NCI-H2227 (cell line): Measurements from ENCODE around the gene WIPF3.

Experiments
- DNase-seq: peaks from one replicate; lab custom pipeline; 2025; ENCODE audit not compliant: unreplicated experiment; lab: John Stamatoyannopoulos, UW

WIPF3 gene

DNA sequence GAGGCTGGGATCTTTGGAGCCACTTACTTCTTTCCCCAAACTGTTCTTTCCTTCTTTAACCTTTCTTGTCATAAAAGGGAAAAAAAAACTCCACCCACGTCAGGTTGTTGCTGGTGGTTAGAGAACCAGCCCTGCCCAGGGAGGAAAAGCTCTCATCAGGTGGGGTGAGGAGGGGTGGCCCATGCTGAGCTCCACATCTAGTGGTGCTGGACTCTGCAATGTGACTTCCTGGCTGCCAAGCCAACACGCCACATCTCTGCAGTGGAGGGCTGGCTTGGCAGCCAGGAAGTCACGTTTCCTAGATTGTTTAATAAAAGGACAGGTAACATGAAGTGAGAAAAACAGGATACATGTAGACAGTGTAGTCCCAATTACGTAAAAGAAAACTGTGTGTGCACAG lies 37.4 kb downstream of the WIPF3 start:
- peak; percentile 31 for DNase-seq

DNA sequence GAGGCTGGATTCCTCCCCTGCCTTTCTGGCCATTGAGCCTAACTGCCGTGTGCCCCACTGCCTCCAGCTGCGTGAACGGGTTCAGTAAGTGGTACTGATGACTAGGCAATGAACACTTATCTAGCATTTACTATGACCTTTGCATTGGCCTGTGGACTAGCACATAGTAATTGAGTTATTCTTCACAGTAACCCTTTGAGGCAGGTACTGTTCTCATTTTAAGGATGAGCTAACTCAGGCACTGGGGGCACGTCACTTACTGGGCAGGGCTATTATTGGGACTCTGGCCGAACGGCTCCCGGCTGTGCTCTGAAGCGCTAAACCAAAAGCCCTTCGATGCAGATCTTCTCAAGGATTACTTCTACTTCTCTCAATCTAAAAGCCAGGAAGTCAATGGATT lies 38.3 kb downstream of the WIPF3 start:
- peak; percentile 88 for DNase-seq

DNA sequence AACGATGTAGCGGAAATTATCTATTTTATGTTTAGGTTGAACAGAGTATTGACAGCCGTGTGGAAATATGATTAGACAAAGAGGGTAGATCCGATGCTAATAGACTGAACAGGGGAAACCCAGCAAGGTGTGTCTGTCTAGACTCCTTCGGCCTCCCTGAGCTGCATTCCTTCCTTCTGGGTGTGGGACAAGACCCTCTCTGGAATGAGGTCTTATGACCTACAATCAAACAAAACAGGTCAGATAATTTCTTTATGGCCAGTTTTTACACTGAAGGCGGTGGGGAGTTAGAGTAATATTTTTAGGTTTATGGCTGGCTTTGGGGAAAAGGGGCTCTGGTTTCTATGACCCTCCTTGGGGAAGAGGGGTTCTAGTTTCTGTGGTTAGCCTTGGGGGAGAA lies 41.2 kb downstream of the WIPF3 start:
- DNase-seq: no peak

DNA sequence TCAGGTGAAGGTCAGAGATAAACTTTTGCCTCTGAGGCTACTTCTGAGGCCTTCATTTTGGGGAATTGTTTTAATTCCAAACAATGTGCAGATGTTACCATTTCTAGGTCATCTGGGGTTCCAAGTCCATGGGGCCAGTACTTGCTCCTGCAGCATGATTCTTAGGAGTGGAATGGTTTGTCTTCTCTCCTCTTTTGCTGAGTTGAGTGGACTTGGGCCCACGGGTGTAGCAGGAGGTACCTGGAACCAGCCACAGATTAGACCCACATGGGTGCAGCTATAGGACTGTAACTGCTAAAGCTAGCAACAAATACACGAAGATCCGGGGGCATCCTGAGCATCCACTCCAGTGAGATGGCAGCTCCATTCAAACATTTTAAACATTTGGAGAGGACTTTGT lies 41.6 kb downstream of the WIPF3 start:
- no peak for DNase-seq

DNA sequence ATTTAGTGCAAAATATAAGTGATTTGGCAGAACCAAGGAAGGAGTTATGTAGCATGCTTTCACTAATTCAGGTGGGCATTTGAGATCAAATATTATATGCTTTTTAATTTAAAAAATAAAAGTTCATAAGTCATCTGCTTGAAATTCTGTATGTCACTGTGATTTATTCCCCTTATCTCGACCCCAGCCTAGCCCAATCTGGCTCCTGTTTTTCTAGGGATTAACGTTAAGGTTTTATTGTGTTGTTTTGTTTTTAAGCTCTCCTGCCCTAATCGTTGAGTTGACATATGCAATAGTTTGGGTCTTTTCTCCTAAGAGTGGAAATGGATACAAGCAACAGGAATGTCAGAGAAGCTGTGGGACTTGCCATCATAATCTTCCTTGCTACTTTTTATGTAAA lies 42.6 kb downstream of the WIPF3 start:
- no peak for DNase-seq

DNA sequence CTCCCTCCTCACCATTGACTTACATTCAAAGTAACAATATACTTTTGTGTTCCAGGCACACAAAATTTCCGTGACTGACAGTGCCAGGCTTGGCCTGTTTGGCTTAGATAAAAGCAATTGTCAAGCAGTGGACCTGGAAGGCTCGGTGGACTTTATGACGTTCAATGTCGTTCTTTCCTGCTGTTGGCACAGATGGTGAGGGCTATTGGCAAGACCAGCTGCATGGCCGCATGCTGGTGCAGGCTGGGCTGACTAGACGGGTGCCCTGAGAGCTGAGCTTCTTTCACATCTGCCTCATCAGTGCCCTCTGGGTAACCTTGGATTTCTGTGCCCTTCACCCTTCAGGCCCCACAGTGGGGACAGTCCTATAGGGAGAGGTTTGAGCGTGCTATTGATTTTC lies 45.2 kb downstream of the WIPF3 start:
- DNase-seq: no peak

DNA sequence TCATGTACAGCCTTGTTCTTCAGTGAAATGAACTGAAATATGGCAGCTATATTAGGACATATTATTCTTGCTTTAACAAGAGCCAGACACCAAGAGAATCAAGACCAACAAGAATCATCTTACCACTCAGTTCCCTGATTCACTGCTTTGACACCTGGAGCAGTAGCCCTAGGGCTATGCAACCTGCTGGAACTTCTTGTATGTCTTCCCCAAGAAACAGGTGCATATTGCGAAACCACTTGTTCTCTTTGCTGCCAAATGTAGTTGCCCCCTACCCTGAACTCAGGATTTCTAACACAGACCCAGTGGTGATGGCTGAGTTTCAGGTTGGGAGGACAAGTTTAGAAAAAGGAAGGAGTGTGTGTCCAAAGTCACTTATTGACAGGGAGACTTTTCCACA lies 46.1 kb downstream of the WIPF3 start:
- no peak for DNase-seq

DNA sequence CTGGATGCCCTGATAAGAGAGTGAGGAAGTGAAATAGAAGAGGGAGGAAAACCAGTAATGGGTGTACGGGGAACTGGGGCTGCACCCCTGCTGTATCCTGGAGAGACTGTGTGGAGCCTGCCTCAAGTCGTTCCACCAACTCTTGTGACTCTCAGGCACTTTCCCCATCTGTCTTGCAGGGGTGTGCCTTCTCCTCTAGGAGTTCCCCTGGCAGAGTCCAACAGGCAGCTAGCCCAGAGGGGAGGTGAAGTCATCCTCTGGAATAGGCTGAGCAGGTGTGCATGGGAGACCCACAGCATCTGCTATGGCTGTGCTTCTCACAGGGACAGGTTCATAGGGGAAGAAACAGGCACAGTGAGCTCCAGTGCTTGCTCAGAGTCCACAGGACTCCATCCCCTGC lies 46.8 kb downstream of the WIPF3 start:
- DNase-seq: no peak

DNA sequence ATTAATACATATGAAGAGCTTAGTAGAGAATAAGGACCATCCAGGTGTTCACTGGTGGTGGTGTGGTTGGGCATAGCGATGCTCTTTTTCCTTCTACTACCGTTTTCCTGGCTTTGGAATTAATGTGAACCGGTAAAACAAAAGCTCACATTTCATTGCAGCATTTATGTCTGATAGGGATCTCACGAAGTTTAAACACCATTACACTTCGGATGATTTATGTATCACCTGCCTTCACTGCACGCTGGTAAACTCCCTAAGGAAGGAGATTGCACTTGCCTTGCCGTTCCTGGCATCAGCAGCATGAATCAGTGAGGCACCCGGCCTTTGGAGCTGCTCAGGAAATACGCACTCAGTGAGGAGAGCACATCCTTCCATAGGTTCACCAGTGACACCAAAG lies 47.5 kb downstream of the WIPF3 start:
- no peak for DNase-seq

DNA sequence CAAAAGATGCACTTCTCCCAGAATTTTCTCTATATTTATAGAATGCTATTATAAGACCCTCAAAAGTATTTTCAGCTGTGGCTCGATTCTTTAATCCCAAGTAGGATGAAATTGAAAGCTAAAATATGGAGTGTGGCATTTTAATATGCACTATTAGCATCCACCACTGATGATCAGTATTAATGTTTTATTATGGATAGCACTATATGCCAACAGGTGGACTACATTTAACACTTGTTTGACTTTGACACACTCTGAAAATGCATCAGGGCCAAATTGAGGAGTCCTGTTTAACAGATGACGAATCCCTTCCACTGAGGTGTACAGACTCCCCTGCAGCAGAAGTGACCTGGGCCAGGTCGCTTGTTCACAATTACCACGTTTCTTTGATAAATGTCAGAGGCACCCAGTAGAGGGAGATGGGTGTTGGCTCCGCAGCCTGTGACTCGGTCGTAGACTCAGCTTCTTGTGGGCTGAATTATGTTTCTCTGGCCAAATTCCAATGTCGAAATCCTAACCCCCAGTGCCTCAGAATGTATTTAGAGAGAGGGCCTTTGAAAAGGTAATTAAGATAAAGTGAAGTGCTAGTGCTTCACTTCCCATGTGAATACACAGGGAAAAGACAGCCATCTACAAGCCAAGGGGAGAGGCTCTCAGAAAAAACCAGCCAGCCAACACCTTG lies 48.1 kb downstream of the WIPF3 start:
- DNase-seq: no peak

DNA sequence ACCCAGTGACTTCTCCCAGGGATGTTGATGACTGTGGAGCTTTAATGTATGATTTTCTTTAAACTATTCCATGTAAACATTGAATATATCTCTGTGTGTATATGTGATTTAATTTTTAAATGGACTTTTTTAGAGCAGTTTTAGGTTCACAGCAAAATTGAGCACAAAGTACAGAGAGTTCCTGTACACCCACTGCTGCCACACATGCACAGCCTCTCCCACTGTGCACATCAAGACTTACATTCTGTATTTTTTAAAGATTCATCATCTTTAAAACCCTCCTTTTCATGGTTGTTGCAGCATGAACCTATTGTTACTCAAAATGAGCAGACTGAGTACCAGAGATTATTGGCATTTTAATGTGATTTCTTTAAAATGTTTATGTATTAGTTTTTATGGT lies 51.3 kb downstream of the WIPF3 start:
- no peak for DNase-seq

DNA sequence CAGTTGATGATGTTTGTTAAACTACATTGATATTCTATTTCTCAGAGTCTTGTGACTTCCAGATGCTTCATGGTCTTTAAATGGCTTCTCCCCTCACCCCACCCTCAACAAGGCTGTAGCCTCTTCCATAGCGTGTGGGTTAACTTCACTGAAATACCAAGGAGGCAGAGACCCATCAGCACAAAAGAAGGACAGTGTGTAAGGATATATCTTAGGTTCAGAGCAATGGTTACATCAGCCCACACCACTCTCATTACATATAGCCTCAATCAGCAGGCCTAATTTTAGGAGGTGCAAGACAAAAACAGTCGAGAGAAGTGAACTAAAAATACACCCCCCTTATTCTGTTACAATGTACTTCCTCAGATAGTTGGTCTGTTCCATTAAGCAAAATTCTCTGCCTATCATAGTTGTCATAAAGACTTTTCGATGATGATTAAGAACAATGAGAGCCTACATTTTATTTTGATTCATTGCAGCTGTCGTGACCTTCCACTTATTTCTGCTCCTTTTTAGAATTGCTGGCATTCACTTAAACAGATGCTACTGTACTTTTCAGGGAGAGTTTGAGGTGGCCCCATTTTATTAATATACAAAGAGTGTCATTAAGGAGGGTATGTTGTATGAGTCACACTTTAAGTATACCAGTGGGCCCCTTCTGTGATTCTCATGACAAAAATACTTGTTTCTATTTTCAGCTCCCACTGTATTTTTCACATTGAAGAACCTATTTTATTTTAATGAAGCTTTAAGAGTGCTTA lies 52.1 kb downstream of the WIPF3 start:
- DNase-seq: peak; percentile 81

DNA sequence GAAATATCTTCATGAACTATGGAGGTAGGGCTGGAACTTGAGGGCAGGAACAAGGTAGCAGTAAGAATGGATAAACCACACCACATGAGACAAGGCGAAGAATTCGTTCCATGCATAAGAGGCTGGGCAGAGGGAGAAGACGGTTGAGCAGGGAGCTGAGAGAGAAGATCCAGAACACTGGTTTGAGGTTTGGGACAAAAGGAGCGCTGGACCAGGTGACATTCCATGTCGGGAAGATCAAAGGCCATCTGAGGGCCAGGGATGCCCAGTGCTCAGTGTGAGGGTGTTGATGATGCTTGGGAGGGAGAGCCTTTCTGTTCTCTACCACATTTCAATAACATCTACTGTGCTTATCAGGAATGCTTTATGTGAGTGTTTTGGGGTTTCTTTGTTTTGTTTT lies 52.8 kb downstream of the WIPF3 start:
- no peak for DNase-seq

DNA sequence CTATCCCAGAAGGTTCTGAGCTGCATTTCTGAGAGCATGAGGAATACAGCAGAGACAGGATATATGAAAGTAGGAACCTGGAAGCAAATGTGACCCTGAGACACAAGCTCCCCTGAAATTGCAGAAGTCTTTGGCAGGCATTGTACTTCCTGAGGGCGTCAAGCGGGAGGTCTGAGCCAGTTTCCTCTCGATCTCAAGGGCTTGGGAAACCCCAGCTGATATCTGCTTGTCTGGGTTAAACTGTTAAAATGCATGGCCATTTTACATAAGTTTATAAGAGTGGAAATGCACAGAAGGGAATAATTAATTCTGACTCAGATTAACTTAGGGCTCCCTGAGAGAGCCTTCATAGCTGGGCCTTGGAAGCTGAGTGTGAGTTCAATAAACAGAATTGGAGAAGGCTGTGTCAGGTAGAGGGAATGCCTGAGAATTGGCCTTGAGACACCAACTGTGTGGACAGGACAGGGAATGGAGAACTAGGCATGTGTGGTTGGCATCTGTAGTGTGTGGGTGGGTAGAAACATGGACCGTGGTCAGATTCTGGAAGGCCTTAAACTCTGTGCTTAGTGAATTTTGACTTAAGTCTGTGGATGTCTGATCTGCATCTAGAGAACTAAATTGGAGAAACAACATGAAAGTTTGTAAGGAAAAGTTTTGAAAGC lies 53.3 kb downstream of the WIPF3 start:
- DNase-seq: no peak

DNA sequence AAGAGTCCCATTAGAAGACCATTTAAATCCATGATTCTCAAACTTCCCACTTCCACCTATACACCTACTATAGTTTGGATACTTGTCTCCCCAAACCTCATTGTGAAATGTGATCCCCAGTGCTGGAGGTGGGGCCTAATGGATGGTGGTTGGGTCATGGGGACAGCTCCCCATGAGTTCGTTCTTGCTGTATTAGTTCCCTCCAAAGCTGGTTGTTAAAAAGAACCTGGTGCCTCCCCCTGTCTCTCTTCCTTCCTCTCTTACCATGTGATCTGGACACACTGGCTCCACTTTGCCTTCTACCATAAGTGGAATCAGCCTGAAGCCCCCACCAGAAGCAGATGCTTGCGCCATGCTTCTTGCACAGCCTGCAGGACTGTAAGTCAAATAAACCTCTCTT lies 53.9 kb downstream of the WIPF3 start:
- no peak for DNase-seq

DNA sequence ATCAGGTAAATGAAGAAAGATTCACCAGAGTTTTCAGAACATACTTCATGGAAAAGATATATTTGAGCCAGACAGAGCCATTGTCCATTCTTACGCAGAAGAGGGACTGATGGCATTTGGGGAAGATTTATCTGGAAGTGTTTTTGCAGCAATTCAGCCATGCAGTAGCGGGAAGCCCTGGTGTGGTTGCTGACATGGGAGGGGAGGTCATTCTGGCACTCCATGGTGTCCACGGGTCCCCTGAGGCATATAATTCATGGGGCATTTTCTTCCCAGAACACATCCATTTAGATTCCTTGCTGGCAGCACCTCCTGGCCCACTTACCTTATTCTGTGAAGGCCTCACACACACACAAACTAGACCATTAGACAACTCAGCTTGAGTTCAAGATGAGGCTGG lies 55.6 kb downstream of the WIPF3 start:
- no peak for DNase-seq

DNA sequence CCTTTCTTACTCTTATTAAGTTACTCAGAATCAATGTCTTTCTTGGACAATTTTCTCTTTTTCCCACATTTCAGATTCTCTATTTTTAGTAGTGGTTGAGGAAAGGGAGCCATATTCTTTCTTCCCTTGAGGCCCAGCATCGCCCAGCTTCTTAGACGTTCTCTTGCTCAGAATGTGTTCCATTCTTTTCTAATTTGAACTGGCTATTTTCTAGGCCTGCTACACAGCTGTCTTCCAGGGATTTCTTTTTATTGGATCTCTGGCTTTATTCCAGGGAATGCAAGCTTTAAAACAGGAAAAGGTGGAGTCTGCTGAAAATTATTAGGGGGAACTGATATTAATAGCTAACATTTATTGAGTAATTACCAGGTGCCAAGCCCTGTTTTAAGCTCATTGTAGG lies 58.3 kb downstream of the WIPF3 start:
- DNase-seq: no peak

DNA sequence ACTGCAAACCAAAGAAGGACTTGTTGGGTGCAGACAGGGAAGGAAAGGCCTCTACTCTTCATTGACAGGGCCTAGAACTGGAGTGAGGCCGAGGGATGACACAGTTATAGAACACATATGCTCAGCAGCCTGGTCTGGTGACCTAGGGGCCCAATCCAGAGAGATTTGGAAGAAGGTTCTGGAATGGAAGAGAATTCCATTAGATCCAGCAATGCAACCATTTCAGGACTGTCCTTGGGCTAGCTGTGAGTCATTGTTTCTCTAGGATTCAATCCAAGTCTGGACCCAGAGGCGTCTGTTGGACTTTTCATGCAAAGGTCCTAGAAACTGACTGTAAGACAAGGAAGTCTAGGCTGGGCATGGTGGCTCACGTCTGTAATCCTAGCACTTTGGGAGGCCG lies 59.2 kb downstream of the WIPF3 start:
- DNase-seq: no peak

DNA sequence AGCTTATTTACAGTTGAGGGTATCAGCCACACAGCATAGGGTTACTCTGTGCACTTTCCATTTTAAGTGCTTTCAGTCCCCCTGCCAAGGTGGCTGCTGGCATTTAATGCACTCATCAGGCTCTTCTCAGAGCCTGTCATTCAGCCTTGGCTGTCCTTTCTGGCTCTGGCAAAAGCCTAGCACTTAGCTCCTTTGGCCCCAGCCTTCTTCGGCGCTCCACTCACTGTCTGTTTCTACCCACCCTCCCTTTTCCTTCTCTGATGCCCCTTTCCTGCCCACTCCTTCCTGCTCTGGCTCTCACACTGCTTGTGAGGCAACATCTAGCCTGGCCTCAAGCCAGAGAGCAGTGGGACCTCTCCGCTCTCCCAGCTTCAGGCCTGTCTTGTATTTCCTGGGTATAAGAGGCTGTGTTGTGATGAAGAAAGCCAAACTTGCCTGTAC lies 60.2 kb downstream of the WIPF3 start:
- no peak for DNase-seq

DNA sequence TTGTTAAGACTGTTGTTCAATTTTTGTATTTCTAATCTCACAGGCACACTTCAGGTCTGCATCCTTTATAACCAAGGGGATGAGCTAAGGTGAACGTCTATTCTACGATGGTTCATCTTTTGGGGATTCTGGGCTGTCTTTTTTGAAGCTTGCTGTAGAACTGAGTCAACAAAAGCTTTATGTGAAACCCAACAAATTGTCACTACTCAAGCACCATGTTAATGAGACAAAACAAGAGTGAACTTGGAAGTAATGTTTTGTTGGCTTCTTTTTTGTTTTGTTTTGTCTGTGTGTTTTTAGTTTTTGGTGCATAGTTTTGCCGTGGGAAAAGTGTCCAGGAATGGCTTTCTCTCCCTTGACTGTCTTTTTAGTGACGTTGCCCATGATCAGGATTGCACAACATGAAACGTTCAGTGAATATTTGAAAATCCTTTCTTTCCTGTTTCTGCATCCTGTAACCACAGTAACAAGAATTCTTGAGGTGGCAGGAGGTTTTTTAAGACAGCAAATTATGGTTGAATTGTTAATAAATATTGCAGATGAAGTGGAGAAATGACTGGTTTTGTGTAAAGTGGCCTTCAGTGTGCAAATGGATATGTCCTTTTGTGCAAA lies 65.6 kb downstream of the WIPF3 start:
- no peak for DNase-seq

DNA sequence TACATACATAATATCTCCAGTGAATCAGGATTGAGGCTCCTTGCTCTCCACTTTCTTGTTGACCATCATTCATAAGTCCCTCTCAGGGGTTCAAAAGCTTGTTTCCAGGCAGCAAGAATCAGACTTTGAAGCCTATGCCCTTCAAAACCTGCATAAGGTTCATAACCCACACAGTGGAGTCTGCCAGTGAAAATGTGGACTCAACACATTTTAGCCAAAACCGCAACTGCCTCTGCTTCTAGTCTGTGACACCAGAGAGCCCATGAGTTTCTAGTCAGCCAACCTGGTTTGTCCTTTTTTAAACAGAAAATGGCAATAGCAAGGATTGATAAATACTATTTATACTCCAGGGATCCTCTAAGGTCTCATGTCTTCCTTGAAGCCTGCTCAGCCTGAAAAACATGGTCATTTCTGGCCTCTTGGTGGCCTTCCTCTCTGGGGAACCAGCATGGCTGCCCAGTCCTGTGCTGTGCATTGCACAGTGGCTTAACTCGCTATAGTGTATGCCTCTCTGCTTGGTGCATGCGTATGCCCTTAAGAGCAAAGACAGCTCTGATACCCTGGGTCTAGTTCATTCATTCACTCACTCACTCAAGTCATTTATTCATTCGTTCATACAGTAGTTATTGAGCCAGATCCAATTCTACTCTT lies 67.5 kb downstream of the WIPF3 start:
- DNase-seq: no peak
